ENCODE results near the gene GNB1. TPM values are rescaled to one million over a fixed set of nuclear protein-coding genes. Genes with fewer than 3 reads are reported as not detected.

The GNB1 gene
- polyA plus RNA-seq, 1 of the 3 experiments (the other 2 are of a cell fraction), result 355 TPM

DNA sequence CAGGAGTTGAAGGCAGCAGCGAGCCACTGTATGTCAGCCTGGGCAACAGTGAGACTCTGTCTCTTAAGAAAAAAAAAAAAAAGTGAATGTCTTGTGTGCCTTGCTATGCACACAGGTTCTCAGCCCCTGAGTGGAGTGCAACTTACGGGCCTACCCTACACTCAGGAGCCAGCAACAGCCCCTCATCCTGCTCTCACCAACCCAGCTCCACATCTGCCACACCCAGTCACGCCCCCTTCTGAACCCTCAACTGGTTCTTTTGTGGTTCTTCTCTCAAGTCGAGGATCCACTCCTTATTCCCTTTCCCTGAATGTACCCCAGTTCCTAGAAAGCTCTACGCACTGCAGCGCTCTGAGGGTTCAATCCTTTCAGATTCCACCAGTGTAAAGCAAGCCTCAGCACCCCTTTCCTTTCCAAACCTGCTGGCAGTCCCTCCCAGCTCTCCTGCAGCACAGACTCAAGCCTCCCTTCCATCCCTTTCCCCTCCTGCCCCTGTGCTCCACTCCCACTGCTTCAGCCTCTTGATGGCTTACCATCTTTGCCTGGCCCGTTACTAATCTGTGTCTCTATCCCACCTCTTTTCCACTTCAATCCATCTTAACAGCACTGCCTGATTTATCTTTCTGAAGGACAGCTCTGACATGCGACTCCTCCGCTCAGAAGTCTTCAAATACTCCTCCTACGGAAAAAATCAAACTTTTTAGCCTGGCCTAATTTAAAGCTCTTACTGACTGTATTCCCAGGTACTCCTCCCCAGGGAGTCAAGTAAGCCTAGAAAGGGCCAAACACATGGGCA lies 38.1 kb downstream of the GNB1 start:
- peaks cover 100% of the 10 kb centered on the region for H4K20me1 ChIP-seq (ENCODE audit: insufficient read depth)
- TF ChIP-seq, protein P1, sequence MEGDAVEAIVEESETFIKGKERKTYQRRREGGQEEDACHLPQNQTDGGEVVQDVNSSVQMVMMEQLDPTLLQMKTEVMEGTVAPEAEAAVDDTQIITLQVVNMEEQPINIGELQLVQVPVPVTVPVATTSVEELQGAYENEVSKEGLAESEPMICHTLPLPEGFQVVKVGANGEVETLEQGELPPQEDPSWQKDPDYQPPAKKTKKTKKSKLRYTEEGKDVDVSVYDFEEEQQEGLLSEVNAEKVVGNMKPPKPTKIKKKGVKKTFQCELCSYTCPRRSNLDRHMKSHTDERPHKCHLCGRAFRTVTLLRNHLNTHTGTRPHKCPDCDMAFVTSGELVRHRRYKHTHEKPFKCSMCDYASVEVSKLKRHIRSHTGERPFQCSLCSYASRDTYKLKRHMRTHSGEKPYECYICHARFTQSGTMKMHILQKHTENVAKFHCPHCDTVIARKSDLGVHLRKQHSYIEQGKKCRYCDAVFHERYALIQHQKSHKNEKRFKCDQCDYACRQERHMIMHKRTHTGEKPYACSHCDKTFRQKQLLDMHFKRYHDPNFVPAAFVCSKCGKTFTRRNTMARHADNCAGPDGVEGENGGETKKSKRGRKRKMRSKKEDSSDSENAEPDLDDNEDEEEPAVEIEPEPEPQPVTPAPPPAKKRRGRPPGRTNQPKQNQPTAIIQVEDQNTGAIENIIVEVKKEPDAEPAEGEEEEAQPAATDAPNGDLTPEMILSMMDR (IDR thresholded peaks at IDR 0.05), result no peak
- POLR2A ChIA-PET, result no interaction called here

DNA sequence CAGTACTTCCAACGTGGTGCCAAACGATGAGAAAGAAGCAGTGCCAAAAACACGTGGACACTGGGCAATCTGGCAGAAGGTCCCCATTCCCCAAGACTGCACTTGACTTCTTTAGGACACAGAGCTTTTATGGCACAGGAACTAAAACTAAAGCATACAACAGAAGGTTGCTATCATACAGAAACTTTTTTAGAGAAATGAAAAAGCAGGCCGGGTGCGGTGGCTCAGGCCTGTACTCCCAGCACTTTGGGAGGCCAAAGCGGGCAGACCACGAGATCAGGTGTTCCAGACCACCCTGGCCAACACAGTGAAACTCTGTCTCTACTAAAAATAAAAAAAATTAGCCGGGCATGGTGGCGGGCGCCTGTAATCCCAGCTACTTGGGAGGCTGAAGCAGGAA lies 43.0 kb downstream of the GNB1 start:
- H3K79me2 ChIP-seq (ENCODE audit: insufficient read depth), result peaks cover 100% of the 10 kb centered on the region
- peaks cover 0 to 20% of the 10 kb centered on the region in 2 experiments; a peak in 2 of 4 replicates for H3K4me1 ChIP-seq (ENCODE audit: control insufficient read depth in 1 of 2, insufficient read depth in 2 of 2, low read depth in 1 of 2, low read length in 1 of 2)
- H3K36me3 ChIP-seq (replicated peaks in 1 of 2; ENCODE audit: control insufficient read depth in 1 of 2, insufficient read depth in 2 of 2, low read length in 1 of 2), result peaks cover 0 to 15% of the 10 kb centered on the region in 2 experiments
- peaks cover 16% of the 10 kb centered on the region for H3F3A ChIP-seq (replicated peaks; ENCODE audit: insufficient read depth)
- 87% methylated on average over 10 of the region's 10 CpGs for WGBS (ENCODE audit: low lambda C conversion rate)
- CTCF ChIA-PET, result interaction anchor here (1.2 to 1.4 kb wide), 3 partner anchors 10 to 59 kb away, joined by 3 read pairs; no protein-coding TSS in a partner anchor
- peak overlapping the region; percentile 39 to 84; a peak in 3 of 4 replicates for H3K27ac ChIP-seq (ENCODE audit: low read depth in 2 of 2, low read length in 1 of 2)
- no peaks in the 10 kb centered on the region for H3K27me3 ChIP-seq (ENCODE audit: insufficient read depth)
- no peak overlapping the region for H2AFZ ChIP-seq (ENCODE audit: low read depth)
- H3K9me3 ChIP-seq, result no peaks in the 10 kb centered on the region
- DNase-seq, result no peak
- H3K4me2 ChIP-seq, result no peak overlapping the region
- H3K4me3 ChIP-seq (ENCODE audit: low read depth in 2 of 2, low read length in 1 of 2), result no peak overlapping the region
- H3K9me2 ChIP-seq, result no peaks in the 10 kb centered on the region
- TF ChIP-seq MEF2A (IDR thresholded peaks at IDR 0.05; ENCODE audit: borderline replicate concordance, low read depth) (no peak), EZH2phosphoT487 (IDR thresholded peaks at IDR 0.05; ENCODE audit: borderline replicate concordance, low read depth) (no peak), CHD2 (IDR thresholded peaks at IDR 0.05; ENCODE audit: low read length, partially characterized antibody) (no peak), YY1 (IDR thresholded peaks at IDR 0.05; ENCODE audit: low read depth) (no peak), MXI1 (IDR thresholded peaks at IDR 0.05; ENCODE audit: low read depth, low read length) (peak; percentile 64; the same call in 1 of the 2 replicates)
- POLR2A ChIA-PET, result interaction anchor here (0.6 kb wide), 1 partner anchor 69 kb away, joined by 3 read pairs; no protein-coding TSS in a partner anchor
- peaks cover 98% of the 10 kb centered on the region for H4K20me1 ChIP-seq (ENCODE audit: insufficient read depth)
- no peak overlapping the region for H3K9ac ChIP-seq

More for the DNA sequence above, 38.1 kb downstream of the GNB1 start:
- Histone ChIP-seq H3K9me3 (no peaks in the 10 kb centered on the region), H3K4me2 (no peak overlapping the region), H3K4me1 (ENCODE audit: control insufficient read depth in 1 of 2, insufficient read depth in 2 of 2, low read depth in 1 of 2, low read length in 1 of 2) (peaks cover under 1 to 16% of the 10 kb centered on the region in 2 experiments; a peak in 3 of 4 replicates), H2AFZ (ENCODE audit: low read depth) (no peak overlapping the region), H3K4me3 (ENCODE audit: low read depth in 2 of 2, low read length in 1 of 2) (no peak overlapping the region), H3K36me3 (replicated peaks in 1 of 2; ENCODE audit: control insufficient read depth in 1 of 2, insufficient read depth in 2 of 2, low read length in 1 of 2) (peaks cover 0 to 17% of the 10 kb centered on the region in 2 experiments), H3K27me3 (ENCODE audit: insufficient read depth) (no peaks in the 10 kb centered on the region), H3K9ac (no peak overlapping the region), H3K9me2 (no peaks in the 10 kb centered on the region), H3F3A (replicated peaks; ENCODE audit: insufficient read depth) (peaks cover 15% of the 10 kb centered on the region), H3K27ac (ENCODE audit: low read depth in 2 of 2, low read length in 1 of 2) (no peak overlapping the region; a peak in 2 of 4 replicates), H3K79me2 (ENCODE audit: insufficient read depth) (peaks cover 100% of the 10 kb centered on the region)
- no peak for DNase-seq
- WGBS (ENCODE audit: low lambda C conversion rate), result 94% methylated on average over 10 of the region's 10 CpGs
- CTCF ChIA-PET, result interaction anchor here (1.0 to 2.0 kb wide), 4 partner anchors 19 to 73 kb away, joined by 3 to 6 read pairs (median 4); no protein-coding TSS in a partner anchor
